MCF 10A (cell line): ENCODE measurements around the gene PIN4. TPM values are rescaled to one million over a fixed set of nuclear protein-coding genes. Genes with fewer than 3 reads are reported as not detected.

Experiments
- Bru-seq: library from RNA; stranded (reverse); fragments of 400-500 nt; gene quantifications from one replicate; lab custom pipeline; 2021; lab: Mats Ljungman, UMichigan
- BruChase-seq, 2 experiments: library from RNA; stranded (reverse); fragments of 400-500 nt; gene quantifications; one replicate each; lab custom pipeline; 2021; lab: Mats Ljungman, UMichigan
- BruUV-seq: library from RNA; stranded (reverse); fragments of 400-500 nt; replicated peaks from 2 replicates; lab custom pipeline; 2021; lab: Mats Ljungman, UMichigan
- CTCF ChIA-PET: fragments of 300-600 bp; sonication (Branson Sonifier 250); formaldehyde crosslinking; extraction: SDS; loops from one replicate; lab custom pipeline; 2021; ENCODE audit warnings: antibody characterized with exemption, inconsistent platforms; lab: Yijun Ruan, JAX
- POLR2A ChIA-PET: fragments of 300-600, 350-650 bp; sonication (Branson Sonifier 250); formaldehyde crosslinking; extraction: SDS; loops from one replicate; lab custom pipeline; 2020; ENCODE audit warnings: antibody characterized with exemption, inconsistent platforms; lab: Yijun Ruan, JAX
- DNase-seq: peaks from one replicate; pipeline ENCODE4 v3.0.0-alpha.2; 2018; ENCODE audit not compliant: unreplicated experiment
- H3K27ac Mint-ChIP-seq: one replicate; pipeline ENCODE4 v1.8.0; 2022; ENCODE audit warnings: mild to moderate bottlenecking, low read depth, mixed read lengths; ENCODE audit not compliant: unreplicated experiment
- H3K27me3 Mint-ChIP-seq: one replicate; pipeline ENCODE4 v1.8.0; 2022; ENCODE audit warnings: mixed read lengths; ENCODE audit not compliant: insufficient read depth, unreplicated experiment
- H3K36me3 Mint-ChIP-seq: one replicate; pipeline ENCODE4 v1.8.0; 2022; ENCODE audit warnings: mild to moderate bottlenecking, moderate library complexity, mixed read lengths; ENCODE audit not compliant: insufficient read depth, unreplicated experiment
- H3K4me1 Mint-ChIP-seq: one replicate; pipeline ENCODE4 v1.8.0; 2022; ENCODE audit warnings: mixed read lengths; ENCODE audit not compliant: insufficient read depth, unreplicated experiment
- H3K4me3 Mint-ChIP-seq: one replicate; pipeline ENCODE4 v1.8.0; 2022; ENCODE audit warnings: mild to moderate bottlenecking, moderate library complexity, mixed read lengths; ENCODE audit not compliant: unreplicated experiment
- H3K9me3 Mint-ChIP-seq: one replicate; pipeline ENCODE4 v1.8.0; 2022; ENCODE audit warnings: mixed read lengths; ENCODE audit not compliant: unreplicated experiment
- CTCF ChIP-seq: fragments of 200-600 bp; IDR thresholded peaks from one replicate; pipeline ENCODE4 v1.8.0; 2022; ENCODE audit warnings: antibody characterized with exemption, mild to moderate bottlenecking; ENCODE audit not compliant: unreplicated experiment
- intact Hi-C: fragments of 100-400 bp; cut with micrococcal nuclease; formaldehyde crosslinking; loops from 2 replicates; pipeline ENCODE4 v1.14.1; 2022
- long read RNA-seq: library from polyadenylated mRNA; stranded (forward); transcript quantifications from one replicate; pipeline ENCODE4 v2.0.0, GENCODE V29; 2022
- total RNA-seq: library from RNA; stranded (reverse); gene quantifications from 2 replicates; pipeline ENCODE4 v1.2.3, GENCODE V29; 2022

The PIN4 gene
- total RNA-seq (7.0 and 7.6 TPM in 2 replicates), Bru-seq, nascent RNA (percentile 60 among the genes with signal in this experiment), BruChase-seq, experiment 1, labeled RNA remaining after a 6-hour chase (percentile 58 among the genes with signal in this experiment), BruChase-seq, experiment 2, labeled RNA remaining after a 2-hour chase (percentile 63 among the genes with signal in this experiment)
- long read RNA-seq, transcript PIN4-203 (4 exons, 1,321 nt): major isoform, 37 of 58 reads
- long read RNA-seq, partial matches to known transcripts: 0 of 58 reads
- long read RNA-seq, other reads (novel, unspliced or antisense): 19 of 58 reads

DNA sequence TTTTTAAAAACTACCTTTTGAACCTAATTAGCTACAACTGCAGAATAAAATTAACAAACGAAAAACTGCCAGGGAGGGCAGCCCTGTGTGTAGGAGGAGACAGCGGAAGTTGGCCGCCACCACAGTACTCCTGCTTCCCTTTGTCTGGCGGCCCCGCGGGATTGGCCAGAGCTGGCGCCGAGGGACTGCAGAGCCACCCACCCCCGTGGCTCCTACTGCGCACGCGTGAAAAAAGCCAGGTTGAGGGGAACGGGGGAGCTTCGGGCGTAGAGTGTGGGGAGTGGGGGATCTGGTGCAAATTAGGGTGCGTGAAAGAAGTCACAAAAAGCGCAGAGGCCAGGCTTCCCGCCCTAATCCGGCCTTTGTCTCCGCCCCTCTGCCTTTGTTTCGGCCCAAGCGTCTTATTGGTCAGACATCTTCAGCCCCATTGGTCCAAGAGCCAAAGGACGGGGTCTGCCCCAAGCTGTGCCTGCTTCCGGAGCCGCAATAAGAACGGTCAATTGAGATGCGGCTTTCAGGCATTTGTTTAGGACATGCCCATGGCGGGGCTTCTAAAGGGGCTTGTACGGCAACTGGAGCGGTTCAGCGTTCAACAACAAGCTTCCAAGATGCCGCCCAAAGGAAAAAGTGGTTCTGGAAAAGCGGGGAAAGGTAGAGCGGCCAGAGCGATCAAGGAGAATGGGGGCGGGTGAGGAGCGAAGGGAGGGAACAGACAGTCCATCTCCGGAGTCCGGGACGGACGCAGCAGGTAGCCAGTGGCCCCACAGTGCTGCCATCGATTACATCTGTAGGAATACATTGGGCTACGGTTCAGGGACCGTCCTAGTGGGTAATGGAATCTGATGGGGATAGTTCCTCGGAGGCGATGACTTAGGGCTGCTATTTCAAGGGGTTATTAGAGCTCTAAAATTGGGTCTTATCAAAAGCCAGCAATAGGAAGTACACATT lies at the start of gene PIN4:
TSS of gene PIN4 (plus strand) at position 580 of the 948 bp plus-strand sequence. CDS start at position 609, 29 bp downstream.
- no peak for TF ChIP-seq CTCF

DNA sequence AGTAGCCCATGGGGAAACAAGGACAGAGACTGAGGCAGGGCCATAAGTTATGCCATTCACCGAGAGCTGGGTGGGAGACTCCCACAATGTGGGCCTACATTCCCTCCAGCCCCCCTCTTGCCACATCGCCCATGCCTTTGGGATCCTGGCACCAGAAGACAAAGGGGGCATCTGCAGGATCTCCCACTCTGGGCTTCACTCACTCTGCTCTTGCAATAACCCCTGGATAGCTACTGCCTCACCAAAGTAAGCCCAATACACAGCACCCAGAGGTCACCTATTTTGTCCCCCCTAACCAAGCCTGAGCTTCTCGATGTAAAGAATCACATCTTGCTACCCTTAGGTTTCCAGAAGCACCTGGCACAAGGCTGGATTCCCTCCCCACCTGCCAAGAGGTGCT lies 49.1 kb upstream of the PIN4 start:
- Mint-ChIP-seq H3K4me3 (no peak overlapping the region), H3K27me3 (peaks cover 93% of the 10 kb centered on the region), H3K36me3 (no peaks in the 10 kb centered on the region), H3K27ac (no peak overlapping the region), H3K9me3 (no peaks in the 10 kb centered on the region), H3K4me1 (no peaks in the 10 kb centered on the region)
- POLR2A ChIA-PET: no interaction called here
- intact Hi-C loops: no loop called here
- no TSS peak for BruUV-seq
- TF ChIP-seq CTCF: no peak
- DNase-seq: no peak
- CTCF ChIA-PET: no interaction called here

More for the DNA sequence above, at the start of gene PIN4:
- peaks cover 7% of the 10 kb centered on the region for H3K36me3 Mint-ChIP-seq
- H3K4me1 Mint-ChIP-seq: no peaks in the 10 kb centered on the region
- no peaks in the 10 kb centered on the region for H3K27me3 Mint-ChIP-seq
- ChIA-PET CTCF (interaction anchor here (0.7 kb wide), 1 partner anchor 532 kb away, joined by 3 read pairs; no protein-coding TSS in a partner anchor), POLR2A (interaction anchor here (0.6 to 1.8 kb wide), 14 partner anchors 12 to 1113 kb away, joined by 3 to 9 read pairs (median 3); partner anchors contain the start of genes RPS4X and SNX12)
- BruUV-seq: no TSS peak
- DNase-seq: peak; percentile 95
- no peak within 1 kb of the TSS for H3K4me3 Mint-ChIP-seq
- no peak within 1 kb of the TSS for H3K27ac Mint-ChIP-seq
- intact Hi-C loops: no loop called here
- no peaks in the 10 kb centered on the region for H3K9me3 Mint-ChIP-seq

- no peaks in the 10 kb centered on the region for H3K36me3 Mint-ChIP-seq
- H3K4me3 Mint-ChIP-seq: no peak overlapping the region
- intact Hi-C loops: no loop called here
- no peak for DNase-seq
- peaks cover 92% of the 10 kb centered on the region for H3K27me3 Mint-ChIP-seq
- POLR2A ChIA-PET: no interaction called here
- no peaks in the 10 kb centered on the region for H3K4me1 Mint-ChIP-seq
- no peaks in the 10 kb centered on the region for H3K9me3 Mint-ChIP-seq
- no peak for TF ChIP-seq CTCF
- CTCF ChIA-PET: interaction anchor here (0.9 kb wide), 1 partner anchor 135 kb away, joined by 3 read pairs; no protein-coding TSS in a partner anchor
- no TSS peak for BruUV-seq
- no peak overlapping the region for H3K27ac Mint-ChIP-seq
Measured at GRCh38 chrX:72133851-72134546, 47.6 kb upstream of the PIN4 start.
